ENCODE data around the gene WWC2. TPM values are rescaled to one million over a fixed set of nuclear protein-coding genes. Genes with fewer than 3 reads are reported as not detected.

The WWC2 gene
- total RNA-seq, 1 donor from 2014 or later: 24.6 TPM

- TF ChIP-seq CTCF (conservative IDR thresholded peaks at IDR 0.05): no peak
- Mint-ChIP-seq H3K9me3 (no peaks in the 10 kb centered on the region), H3K4me3 (no peak overlapping the region), H3K27ac (ENCODE audit: unreplicated experiment) (no peak overlapping the region), H3K27me3 (ENCODE audit: low read depth) (no peaks in the 10 kb centered on the region), H3K36me3 (ENCODE audit: low read depth) (no peaks in the 10 kb centered on the region), H3K4me1 (no peaks in the 10 kb centered on the region)
- DNase-seq (ENCODE audit: low read depth, low spot score): no peak
Measured at GRCh38 chr4:183214912-183215488, 115.9 kb downstream of the WWC2 start.

GRCh38 chr4:183220236-183220635 lies 121.2 kb downstream of the WWC2 start:
- H3K27me3 Mint-ChIP-seq (ENCODE audit: low read depth): no peaks in the 10 kb centered on the region
- H3K4me3 Mint-ChIP-seq: no peak overlapping the region
- H3K9me3 Mint-ChIP-seq: no peaks in the 10 kb centered on the region
- no peak overlapping the region for H3K27ac Mint-ChIP-seq (ENCODE audit: unreplicated experiment)
- DNase-seq (ENCODE audit: low read depth, low spot score): no peak
- no peaks in the 10 kb centered on the region for H3K4me1 Mint-ChIP-seq
- no peaks in the 10 kb centered on the region for H3K36me3 Mint-ChIP-seq (ENCODE audit: low read depth)
- no peak for TF ChIP-seq CTCF (conservative IDR thresholded peaks at IDR 0.05)

GRCh38 chr4:183223053-183223452 lies 124.0 kb downstream of the WWC2 start:
- no peaks in the 10 kb centered on the region for H3K27me3 Mint-ChIP-seq (ENCODE audit: low read depth)
- H3K36me3 Mint-ChIP-seq (ENCODE audit: low read depth): no peaks in the 10 kb centered on the region
- H3K27ac Mint-ChIP-seq (ENCODE audit: unreplicated experiment): no peak overlapping the region
- H3K9me3 Mint-ChIP-seq: no peaks in the 10 kb centered on the region
- H3K4me3 Mint-ChIP-seq: no peak overlapping the region
- H3K4me1 Mint-ChIP-seq: no peaks in the 10 kb centered on the region
- no peak for DNase-seq (ENCODE audit: low read depth, low spot score)
- TF ChIP-seq CTCF (conservative IDR thresholded peaks at IDR 0.05): no peak

GRCh38 chr4:183229397-183229796 lies 130.3 kb downstream of the WWC2 start:
- no peak for TF ChIP-seq CTCF (conservative IDR thresholded peaks at IDR 0.05)
- H3K27me3 Mint-ChIP-seq (ENCODE audit: low read depth): no peaks in the 10 kb centered on the region
- H3K4me1 Mint-ChIP-seq: no peaks in the 10 kb centered on the region
- no peak overlapping the region for H3K27ac Mint-ChIP-seq (ENCODE audit: unreplicated experiment)
- no peak overlapping the region for H3K4me3 Mint-ChIP-seq
- no peaks in the 10 kb centered on the region for H3K36me3 Mint-ChIP-seq (ENCODE audit: low read depth)
- no peaks in the 10 kb centered on the region for H3K9me3 Mint-ChIP-seq
- no peak for DNase-seq (ENCODE audit: low read depth, low spot score)

GRCh38 chr4:183240581-183241321 lies 141.7 kb downstream of the WWC2 start:
- H3K36me3 Mint-ChIP-seq (ENCODE audit: low read depth): peaks cover 20% of the 10 kb centered on the region
- peaks cover 2% of the 10 kb centered on the region for H3K9me3 Mint-ChIP-seq
- H3K27ac Mint-ChIP-seq (ENCODE audit: unreplicated experiment): no peak overlapping the region
- no peak for TF ChIP-seq CTCF (conservative IDR thresholded peaks at IDR 0.05)
- no peak overlapping the region for H3K4me3 Mint-ChIP-seq
- DNase-seq (ENCODE audit: low read depth, low spot score): no peak
- no peaks in the 10 kb centered on the region for H3K27me3 Mint-ChIP-seq (ENCODE audit: low read depth)
- H3K4me1 Mint-ChIP-seq: peaks cover 33% of the 10 kb centered on the region

All from neural crest cell (in vitro differentiated cells).